ENCODE measurements around the gene MAPKAP1. TPM values are rescaled to one million over a fixed set of nuclear protein-coding genes. Genes with fewer than 3 reads are reported as not detected.

The MAPKAP1 gene
- polyA plus RNA-seq, 1 donor from 2014 or later, result 57.5 TPM

DNA sequence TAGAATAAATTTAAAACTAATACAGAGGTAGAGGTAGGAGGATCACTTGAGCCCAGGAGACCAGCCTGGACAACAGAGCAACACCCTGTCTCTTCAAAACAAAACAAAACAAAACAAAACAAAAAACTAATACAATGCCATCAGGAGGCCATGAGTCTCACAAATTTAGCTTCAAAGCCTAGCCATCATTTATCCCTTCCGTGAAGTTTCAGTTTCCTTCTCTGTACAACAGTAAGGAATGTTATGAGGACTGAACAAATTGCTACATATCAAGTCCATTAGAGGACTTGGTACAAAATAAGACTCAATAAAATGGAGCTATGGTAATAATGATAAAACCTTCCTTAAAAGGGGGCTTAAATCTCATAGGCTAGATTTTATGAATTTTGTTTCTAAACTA is 60.8 kb downstream of the MAPKAP1 start:
- Histone ChIP-seq H4K20me1 (ENCODE audit: insufficient read depth) (no peaks in the 10 kb centered on the region), H3K4me2 (ENCODE audit: low read length) (no peak overlapping the region), H3K9ac (ENCODE audit: low read length) (no peak overlapping the region), H3K79me2 (replicated peaks; ENCODE audit: insufficient read depth, low read length) (peaks cover 3% of the 10 kb centered on the region), H3K27me3 (ENCODE audit: insufficient read depth, low read depth, low read length) (no peaks in the 10 kb centered on the region), H2AFZ (ENCODE audit: low read depth, low read length) (no peak overlapping the region), H3K27ac (ENCODE audit: low read length) (no peak overlapping the region), H3K4me3 (ENCODE audit: low read length) (no peak overlapping the region), H3F3A (ENCODE audit: insufficient read depth, low read length, poor library complexity, severe bottlenecking) (no peaks in the 10 kb centered on the region), H3K9me3 (ENCODE audit: low read length) (no peaks in the 10 kb centered on the region), H3K36me3 (ENCODE audit: insufficient read depth, low read length) (no peaks in the 10 kb centered on the region), H3K9me2 (ENCODE audit: insufficient read depth, low read length) (no peaks in the 10 kb centered on the region)
- TF ChIP-seq TAF1 (IDR thresholded peaks at IDR 0.05; ENCODE audit: low read depth) (no peak), RAD21 (conservative IDR thresholded peaks at IDR 0.05) (no peak), SMC3 (conservative IDR thresholded peaks at IDR 0.05; ENCODE audit: poor library complexity) (no peak), MXI1 (conservative IDR thresholded peaks at IDR 0.05; ENCODE audit: poor library complexity, severe bottlenecking) (no peak), POLR2AphosphoS5 (IDR thresholded peaks at IDR 0.05) (no peak)
- TF ChIP-seq, protein P1, sequence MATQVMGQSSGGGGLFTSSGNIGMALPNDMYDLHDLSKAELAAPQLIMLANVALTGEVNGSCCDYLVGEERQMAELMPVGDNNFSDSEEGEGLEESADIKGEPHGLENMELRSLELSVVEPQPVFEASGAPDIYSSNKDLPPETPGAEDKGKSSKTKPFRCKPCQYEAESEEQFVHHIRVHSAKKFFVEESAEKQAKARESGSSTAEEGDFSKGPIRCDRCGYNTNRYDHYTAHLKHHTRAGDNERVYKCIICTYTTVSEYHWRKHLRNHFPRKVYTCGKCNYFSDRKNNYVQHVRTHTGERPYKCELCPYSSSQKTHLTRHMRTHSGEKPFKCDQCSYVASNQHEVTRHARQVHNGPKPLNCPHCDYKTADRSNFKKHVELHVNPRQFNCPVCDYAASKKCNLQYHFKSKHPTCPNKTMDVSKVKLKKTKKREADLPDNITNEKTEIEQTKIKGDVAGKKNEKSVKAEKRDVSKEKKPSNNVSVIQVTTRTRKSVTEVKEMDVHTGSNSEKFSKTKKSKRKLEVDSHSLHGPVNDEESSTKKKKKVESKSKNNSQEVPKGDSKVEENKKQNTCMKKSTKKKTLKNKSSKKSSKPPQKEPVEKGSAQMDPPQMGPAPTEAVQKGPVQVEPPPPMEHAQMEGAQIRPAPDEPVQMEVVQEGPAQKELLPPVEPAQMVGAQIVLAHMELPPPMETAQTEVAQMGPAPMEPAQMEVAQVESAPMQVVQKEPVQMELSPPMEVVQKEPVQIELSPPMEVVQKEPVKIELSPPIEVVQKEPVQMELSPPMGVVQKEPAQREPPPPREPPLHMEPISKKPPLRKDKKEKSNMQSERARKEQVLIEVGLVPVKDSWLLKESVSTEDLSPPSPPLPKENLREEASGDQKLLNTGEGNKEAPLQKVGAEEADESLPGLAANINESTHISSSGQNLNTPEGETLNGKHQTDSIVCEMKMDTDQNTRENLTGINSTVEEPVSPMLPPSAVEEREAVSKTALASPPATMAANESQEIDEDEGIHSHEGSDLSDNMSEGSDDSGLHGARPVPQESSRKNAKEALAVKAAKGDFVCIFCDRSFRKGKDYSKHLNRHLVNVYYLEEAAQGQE (IDR thresholded peaks at IDR 0.05; ENCODE audit: borderline replicate concordance), result no peak

DNA sequence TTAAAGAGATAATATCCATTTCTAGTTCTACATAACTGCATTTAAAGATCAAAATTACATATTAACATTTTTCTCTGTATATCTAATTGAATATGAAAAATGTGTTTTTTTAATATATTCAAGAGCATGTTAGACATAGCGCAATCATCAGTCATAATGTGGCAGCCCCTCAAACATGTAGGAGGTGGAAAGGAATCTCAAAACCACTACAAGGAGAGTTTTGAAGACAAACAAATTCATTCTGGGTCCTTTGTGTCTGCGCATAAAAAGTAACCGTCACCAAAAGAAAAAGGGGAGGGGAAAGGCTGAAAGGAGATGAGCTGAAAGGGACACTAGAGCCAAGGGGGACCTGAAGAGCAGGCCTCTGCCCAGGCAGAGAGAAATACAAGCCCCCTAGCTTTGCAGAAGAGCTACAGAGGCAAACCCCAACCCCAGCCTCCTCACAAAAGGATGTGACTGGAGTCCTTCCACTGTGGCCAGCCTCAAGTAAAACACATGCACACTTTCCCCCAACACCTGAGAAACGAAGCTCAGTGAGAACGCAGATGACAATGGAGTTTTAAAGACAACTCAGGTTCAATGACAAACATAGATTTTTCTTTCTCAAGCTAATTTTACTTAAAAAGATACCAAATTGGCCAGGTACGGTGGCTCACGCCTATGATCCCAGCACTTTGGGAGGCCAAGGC is 62.0 kb downstream of the MAPKAP1 start:
- H3K4me2 ChIP-seq (ENCODE audit: low read length), result no peak overlapping the region
- H3K27ac ChIP-seq (ENCODE audit: low read length), result no peak overlapping the region

More for the DNA sequence above, 62.0 kb downstream of the MAPKAP1 start:
- no peak overlapping the region for H3K4me3 ChIP-seq (ENCODE audit: low read length)
- H3K9ac ChIP-seq (ENCODE audit: low read length), result no peak overlapping the region
- no peaks in the 10 kb centered on the region for H3K9me3 ChIP-seq (ENCODE audit: low read length)
- no peak overlapping the region for H2AFZ ChIP-seq (ENCODE audit: low read depth, low read length)
- H3K36me3 ChIP-seq (ENCODE audit: insufficient read depth, low read length), result no peaks in the 10 kb centered on the region
- no peaks in the 10 kb centered on the region for H4K20me1 ChIP-seq (ENCODE audit: insufficient read depth)
- H3K27me3 ChIP-seq (ENCODE audit: insufficient read depth, low read depth, low read length), result no peaks in the 10 kb centered on the region
- H3K79me2 ChIP-seq (replicated peaks; ENCODE audit: insufficient read depth, low read length), result peaks cover 3% of the 10 kb centered on the region
- no peaks in the 10 kb centered on the region for H3F3A ChIP-seq (ENCODE audit: insufficient read depth, low read length, poor library complexity, severe bottlenecking)
- H3K9me2 ChIP-seq (ENCODE audit: insufficient read depth, low read length), result no peaks in the 10 kb centered on the region
- TF ChIP-seq MXI1 (conservative IDR thresholded peaks at IDR 0.05; ENCODE audit: poor library complexity, severe bottlenecking), result no peak
- TF ChIP-seq POLR2AphosphoS5 (IDR thresholded peaks at IDR 0.05), result no peak
- TF ChIP-seq, protein P2, sequence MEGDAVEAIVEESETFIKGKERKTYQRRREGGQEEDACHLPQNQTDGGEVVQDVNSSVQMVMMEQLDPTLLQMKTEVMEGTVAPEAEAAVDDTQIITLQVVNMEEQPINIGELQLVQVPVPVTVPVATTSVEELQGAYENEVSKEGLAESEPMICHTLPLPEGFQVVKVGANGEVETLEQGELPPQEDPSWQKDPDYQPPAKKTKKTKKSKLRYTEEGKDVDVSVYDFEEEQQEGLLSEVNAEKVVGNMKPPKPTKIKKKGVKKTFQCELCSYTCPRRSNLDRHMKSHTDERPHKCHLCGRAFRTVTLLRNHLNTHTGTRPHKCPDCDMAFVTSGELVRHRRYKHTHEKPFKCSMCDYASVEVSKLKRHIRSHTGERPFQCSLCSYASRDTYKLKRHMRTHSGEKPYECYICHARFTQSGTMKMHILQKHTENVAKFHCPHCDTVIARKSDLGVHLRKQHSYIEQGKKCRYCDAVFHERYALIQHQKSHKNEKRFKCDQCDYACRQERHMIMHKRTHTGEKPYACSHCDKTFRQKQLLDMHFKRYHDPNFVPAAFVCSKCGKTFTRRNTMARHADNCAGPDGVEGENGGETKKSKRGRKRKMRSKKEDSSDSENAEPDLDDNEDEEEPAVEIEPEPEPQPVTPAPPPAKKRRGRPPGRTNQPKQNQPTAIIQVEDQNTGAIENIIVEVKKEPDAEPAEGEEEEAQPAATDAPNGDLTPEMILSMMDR (IDR thresholded peaks at IDR 0.05; ENCODE audit: poor library complexity, severe bottlenecking), result no peak
- TF ChIP-seq, protein P1 (IDR thresholded peaks at IDR 0.05; ENCODE audit: borderline replicate concordance), result no peak
- no peak for TF ChIP-seq SMC3 (conservative IDR thresholded peaks at IDR 0.05; ENCODE audit: poor library complexity)
- no peak for TF ChIP-seq TAF1 (IDR thresholded peaks at IDR 0.05; ENCODE audit: low read depth)
